Measurements from ENCODE around the gene IER5L.

DNA sequence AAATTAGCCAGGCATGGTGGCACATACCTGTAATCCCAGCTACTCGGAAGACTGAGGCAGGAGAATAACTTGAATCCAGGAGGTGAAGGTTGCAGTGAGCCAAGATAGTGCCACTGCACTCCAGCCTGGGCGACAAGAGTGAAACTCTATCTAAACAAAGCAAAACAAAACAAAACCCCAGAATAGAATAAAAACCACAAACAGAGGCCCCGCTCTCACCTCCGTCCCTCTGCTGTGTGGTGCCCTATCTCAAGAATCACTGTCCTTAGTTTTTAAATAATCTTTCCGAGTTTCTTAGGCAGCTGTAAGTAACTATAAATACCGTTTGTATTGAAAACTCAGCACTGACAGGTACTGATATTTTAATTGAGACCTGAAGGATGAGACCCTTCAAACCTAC lies 42.7 kb upstream of the IER5L start:
- TF ChIP-seq FOSL2 (IDR thresholded peaks at IDR 0.05; ENCODE audit: borderline replicate concordance, low read depth), result no peak
- TF ChIP-seq EP300 (IDR thresholded peaks at IDR 0.05; ENCODE audit: borderline replicate concordance in 1 of 2, low read depth in 1 of 2, low read length in 1 of 2), result no peak
- TF ChIP-seq YY1 (IDR thresholded peaks at IDR 0.05; ENCODE audit: low read depth), result no peak
- TF ChIP-seq, protein P1, sequence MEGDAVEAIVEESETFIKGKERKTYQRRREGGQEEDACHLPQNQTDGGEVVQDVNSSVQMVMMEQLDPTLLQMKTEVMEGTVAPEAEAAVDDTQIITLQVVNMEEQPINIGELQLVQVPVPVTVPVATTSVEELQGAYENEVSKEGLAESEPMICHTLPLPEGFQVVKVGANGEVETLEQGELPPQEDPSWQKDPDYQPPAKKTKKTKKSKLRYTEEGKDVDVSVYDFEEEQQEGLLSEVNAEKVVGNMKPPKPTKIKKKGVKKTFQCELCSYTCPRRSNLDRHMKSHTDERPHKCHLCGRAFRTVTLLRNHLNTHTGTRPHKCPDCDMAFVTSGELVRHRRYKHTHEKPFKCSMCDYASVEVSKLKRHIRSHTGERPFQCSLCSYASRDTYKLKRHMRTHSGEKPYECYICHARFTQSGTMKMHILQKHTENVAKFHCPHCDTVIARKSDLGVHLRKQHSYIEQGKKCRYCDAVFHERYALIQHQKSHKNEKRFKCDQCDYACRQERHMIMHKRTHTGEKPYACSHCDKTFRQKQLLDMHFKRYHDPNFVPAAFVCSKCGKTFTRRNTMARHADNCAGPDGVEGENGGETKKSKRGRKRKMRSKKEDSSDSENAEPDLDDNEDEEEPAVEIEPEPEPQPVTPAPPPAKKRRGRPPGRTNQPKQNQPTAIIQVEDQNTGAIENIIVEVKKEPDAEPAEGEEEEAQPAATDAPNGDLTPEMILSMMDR (IDR thresholded peaks at IDR 0.05), result no peak
- TF ChIP-seq, protein P2, sequence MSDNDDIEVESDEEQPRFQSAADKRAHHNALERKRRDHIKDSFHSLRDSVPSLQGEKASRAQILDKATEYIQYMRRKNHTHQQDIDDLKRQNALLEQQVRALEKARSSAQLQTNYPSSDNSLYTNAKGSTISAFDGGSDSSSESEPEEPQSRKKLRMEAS (IDR thresholded peaks at IDR 0.05; ENCODE audit: low read depth), result no peak
- TF ChIP-seq FOXM1 (IDR thresholded peaks at IDR 0.05; ENCODE audit: low read depth), result no peak
- TF ChIP-seq TEAD4 (IDR thresholded peaks at IDR 0.05; ENCODE audit: borderline replicate concordance, insufficient read depth), result no peak
- TF ChIP-seq TAF1 (IDR thresholded peaks at IDR 0.05; ENCODE audit: borderline replicate concordance, low read depth, low read length), result no peak
- TF ChIP-seq, protein P3, sequence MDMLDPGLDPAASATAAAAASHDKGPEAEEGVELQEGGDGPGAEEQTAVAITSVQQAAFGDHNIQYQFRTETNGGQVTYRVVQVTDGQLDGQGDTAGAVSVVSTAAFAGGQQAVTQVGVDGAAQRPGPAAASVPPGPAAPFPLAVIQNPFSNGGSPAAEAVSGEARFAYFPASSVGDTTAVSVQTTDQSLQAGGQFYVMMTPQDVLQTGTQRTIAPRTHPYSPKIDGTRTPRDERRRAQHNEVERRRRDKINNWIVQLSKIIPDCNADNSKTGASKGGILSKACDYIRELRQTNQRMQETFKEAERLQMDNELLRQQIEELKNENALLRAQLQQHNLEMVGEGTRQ (IDR thresholded peaks at IDR 0.05; ENCODE audit: borderline replicate concordance, low read depth, low read length), result no peak
- no peak for TF ChIP-seq SMC3 (IDR thresholded peaks at IDR 0.05; ENCODE audit: low read depth, low read length)
- TF ChIP-seq, protein P4, sequence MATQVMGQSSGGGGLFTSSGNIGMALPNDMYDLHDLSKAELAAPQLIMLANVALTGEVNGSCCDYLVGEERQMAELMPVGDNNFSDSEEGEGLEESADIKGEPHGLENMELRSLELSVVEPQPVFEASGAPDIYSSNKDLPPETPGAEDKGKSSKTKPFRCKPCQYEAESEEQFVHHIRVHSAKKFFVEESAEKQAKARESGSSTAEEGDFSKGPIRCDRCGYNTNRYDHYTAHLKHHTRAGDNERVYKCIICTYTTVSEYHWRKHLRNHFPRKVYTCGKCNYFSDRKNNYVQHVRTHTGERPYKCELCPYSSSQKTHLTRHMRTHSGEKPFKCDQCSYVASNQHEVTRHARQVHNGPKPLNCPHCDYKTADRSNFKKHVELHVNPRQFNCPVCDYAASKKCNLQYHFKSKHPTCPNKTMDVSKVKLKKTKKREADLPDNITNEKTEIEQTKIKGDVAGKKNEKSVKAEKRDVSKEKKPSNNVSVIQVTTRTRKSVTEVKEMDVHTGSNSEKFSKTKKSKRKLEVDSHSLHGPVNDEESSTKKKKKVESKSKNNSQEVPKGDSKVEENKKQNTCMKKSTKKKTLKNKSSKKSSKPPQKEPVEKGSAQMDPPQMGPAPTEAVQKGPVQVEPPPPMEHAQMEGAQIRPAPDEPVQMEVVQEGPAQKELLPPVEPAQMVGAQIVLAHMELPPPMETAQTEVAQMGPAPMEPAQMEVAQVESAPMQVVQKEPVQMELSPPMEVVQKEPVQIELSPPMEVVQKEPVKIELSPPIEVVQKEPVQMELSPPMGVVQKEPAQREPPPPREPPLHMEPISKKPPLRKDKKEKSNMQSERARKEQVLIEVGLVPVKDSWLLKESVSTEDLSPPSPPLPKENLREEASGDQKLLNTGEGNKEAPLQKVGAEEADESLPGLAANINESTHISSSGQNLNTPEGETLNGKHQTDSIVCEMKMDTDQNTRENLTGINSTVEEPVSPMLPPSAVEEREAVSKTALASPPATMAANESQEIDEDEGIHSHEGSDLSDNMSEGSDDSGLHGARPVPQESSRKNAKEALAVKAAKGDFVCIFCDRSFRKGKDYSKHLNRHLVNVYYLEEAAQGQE (IDR thresholded peaks at IDR 0.05; ENCODE audit: low read depth, low read length), result no peak
- no peak for TF ChIP-seq NRF1 (IDR thresholded peaks at IDR 0.05; ENCODE audit: low read depth, low read length)
- no peak for TF ChIP-seq EZH2phosphoT487 (IDR thresholded peaks at IDR 0.05; ENCODE audit: borderline replicate concordance, low read depth)

Data from SK-N-SH (cell line).